Amniotic stem cell (primary cell): ENCODE measurements around the gene RIPPLY2.

Experiments
- DNase-seq: peaks from one replicate; lab custom pipeline; 2025; lab: John Stamatoyannopoulos, UW

The RIPPLY2 gene

GRCh38 chr6:83905648-83906047, 52.5 kb downstream of the RIPPLY2 start:
- DNase-seq: no peak
